Gastrocnemius medialis (tissue), 4 donors: ENCODE measurements around the gene INPP4A. TPM values are rescaled to one million over a fixed set of nuclear protein-coding genes. Genes with fewer than 3 reads are reported as not detected.
A peak's percentile ranks its signal among the peaks of the same experiment; 100 is the strongest.

ENCODE experiments used
- ATAC-seq, 2 donors: fragments of 150-250 bp; one replicate each; pipeline ENCODE4 v1.9.1; 2016
- DNase-seq, 2 donors: peaks; one replicate each; pipeline ENCODE4 v3.0.0-alpha.2; 2019
- H3K27ac ChIP-seq, 4 donors: fragments of 200-600 bp; sonication (generic); 1 replicate in 1 of 4; 2 replicates in 3 of 4; pipeline ENCODE4 v1.5.1; 2016 to 2018; ENCODE audit warnings: mild to moderate bottlenecking in 2 of 4, moderate library complexity in 1 of 4
- H3K27me3 ChIP-seq, 3 donors: fragments of 200-600 bp; sonication (generic) in 2 of 3; 1 replicate in 1 of 3; 2 replicates in 2 of 3; pipeline versions ENCODE4 v1.5.1 to v1.6.0; 2016 to 2019; ENCODE audit warnings: mild to moderate bottlenecking in 1 of 3, moderate library complexity in 1 of 3
- H3K36me3 ChIP-seq, 2 donors: fragments of 200-600 bp; sonication (generic) in 1 of 2; one replicate each; pipeline ENCODE4 v1.5.1; 2017 to 2018
- H3K4me1 ChIP-seq, 2 donors: fragments of 200-600 bp; sonication (generic) in 1 of 2; one replicate each; pipeline ENCODE4 v1.5.1; 2016 to 2017; ENCODE audit warnings: mild to moderate bottlenecking in 2 of 2
- H3K4me3 ChIP-seq, 4 donors: fragments of 200-600 bp; sonication (generic) in 3 of 4; 1 replicate in 1 of 4; 2 replicates in 3 of 4; pipeline ENCODE4 v1.5.1; 2016 to 2019; ENCODE audit warnings: mild to moderate bottlenecking in 2 of 4
- H3K9me3 ChIP-seq, 3 donors: fragments of 200-600 bp; sonication (generic) in 2 of 3; 1 replicate in 1 of 3; 2 replicates in 2 of 3; pipeline ENCODE4 v1.5.1; 2016 to 2019
- CTCF ChIP-seq, 5 experiments: fragments of 450-650 bp in 3 of 5; fragments of 200-600 bp in 2 of 5; sonication (generic) in 2 of 5; IDR thresholded peaks in 4 of 5; conservative IDR thresholded peaks in 1 of 5; 1 replicate in 4 of 5; 2 replicates in 1 of 5; pipeline ENCODE4 v1.5.1; 2016 to 2019; ENCODE audit warnings: antibody characterized with exemption in 5 of 5, mild to moderate bottlenecking in 3 of 5, moderate library complexity in 3 of 5
- POLR2A ChIP-seq, 2 donors: fragments of 450-650 bp; IDR thresholded peaks; one replicate each; pipeline ENCODE4 v1.6.1; 2017; ENCODE audit warnings: antibody characterized with exemption in 2 of 2, mild to moderate bottlenecking in 2 of 2, moderate library complexity in 2 of 2
- in situ Hi-C, 4 donors: fragments of 200-750 bp; cut with MboI; loops; one replicate each; pipeline versions ENCODE4 v1.15.0 to v1.8.0; 2017; ENCODE audit warnings: low sequenced_read_pairs in 4 of 4
- intact Hi-C: fragments of 100-400 bp; cut with DNase I; formaldehyde crosslinking; loops from one replicate; pipeline ENCODE4 v1.15.1; 2023; ENCODE audit warnings: low total_unique reads
- total RNA-seq, 4 donors: library from RNA; depleted of rRNA; stranded (reverse); fragments of >200 nt; gene quantifications; one replicate each; pipeline versions ENCODE4 v1.1.0 to v1.2.3, GENCODE V29; 2016

INPP4A gene
- total RNA-seq, 4 donors from 2014 or later: 9.8 to 19.6 (median 16.0) TPM

GRCh38 chr2:98510322-98510662 is 65.6 kb downstream of the INPP4A start:
- no peak for TF ChIP-seq CTCF (IDR thresholded peaks at IDR 0.05 in 4 of 5, conservative IDR thresholded peaks at IDR 0.05 in 1 of 5)
- TF ChIP-seq POLR2A (IDR thresholded peaks at IDR 0.05): no peak
- no peaks in the 10 kb centered on the region for H3K36me3 ChIP-seq
- DNase-seq: no peak
- ATAC-seq: no peak
- no peaks in the 10 kb centered on the region for H3K9me3 ChIP-seq
- in situ Hi-C loops (no loop called here), intact Hi-C loops (no loop called here)
- H3K27ac ChIP-seq: peak overlapping the region in 1 of 4 donors; percentile 36
- H3K4me1 ChIP-seq: peaks cover 15 to 16% of the 10 kb centered on the region in 2 donors
- no peak overlapping the region for H3K4me3 ChIP-seq
- H3K27me3 ChIP-seq: no peaks in the 10 kb centered on the region

DNA sequence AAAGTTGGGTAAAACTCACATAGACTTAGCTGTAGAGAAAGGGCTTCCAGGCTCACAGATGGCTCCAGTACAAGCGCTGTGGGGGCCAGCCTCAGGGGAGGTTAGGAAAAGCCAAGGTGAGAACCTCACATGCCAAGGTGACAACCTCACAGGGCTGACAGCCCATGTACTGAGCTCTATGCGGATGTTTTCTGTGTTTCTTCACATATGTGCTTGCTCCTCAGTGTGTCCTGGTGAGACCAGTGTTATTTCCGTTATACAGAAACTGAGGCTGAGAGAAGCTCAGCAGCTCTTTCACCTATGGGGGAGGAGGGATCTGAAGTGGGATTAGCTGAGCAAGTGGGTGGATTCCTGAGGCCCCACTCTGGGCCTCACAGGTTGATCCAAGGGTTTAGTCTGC is 67.3 kb downstream of the INPP4A start:
- no peak for ATAC-seq
- no peaks in the 10 kb centered on the region for H3K9me3 ChIP-seq
- H3K36me3 ChIP-seq: no peaks in the 10 kb centered on the region
- H3K27me3 ChIP-seq: no peaks in the 10 kb centered on the region
- in situ Hi-C loops: no loop called here
- intact Hi-C loops: no loop called here
- no peak for TF ChIP-seq POLR2A (IDR thresholded peaks at IDR 0.05)
- TF ChIP-seq CTCF (IDR thresholded peaks at IDR 0.05 in 4 of 5, conservative IDR thresholded peaks at IDR 0.05 in 1 of 5): no peak
- DNase-seq: no peak
- H3K27ac ChIP-seq: no peak overlapping the region
- H3K4me1 ChIP-seq: peaks cover 7 to 9% of the 10 kb centered on the region in 2 donors
- no peak overlapping the region for H3K4me3 ChIP-seq

DNA sequence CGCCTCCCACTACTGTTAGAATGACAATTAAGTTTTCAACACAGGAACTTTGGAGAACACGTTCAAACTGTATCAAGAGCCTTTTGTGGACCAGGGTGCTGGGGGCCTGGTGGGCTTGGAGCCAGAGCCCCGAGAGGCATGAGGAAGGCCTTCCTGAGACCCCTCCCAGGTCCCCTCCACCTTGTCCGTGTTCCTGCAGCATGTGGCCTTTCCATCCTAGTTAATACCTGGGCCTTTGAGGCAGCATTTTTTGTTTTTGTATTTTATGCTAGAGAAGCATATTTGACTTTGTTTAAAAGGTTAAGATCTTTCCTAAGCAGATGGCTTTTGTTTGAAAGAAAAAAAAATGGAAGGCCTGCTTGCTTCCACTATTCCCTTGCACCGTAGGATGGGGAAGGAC is 68.0 kb downstream of the INPP4A start:
- Histone ChIP-seq H3K4me3 (no peak overlapping the region), H3K9me3 (no peaks in the 10 kb centered on the region), H3K4me1 (peaks cover 7 to 9% of the 10 kb centered on the region in 2 donors), H3K27ac (no peak overlapping the region), H3K27me3 (no peaks in the 10 kb centered on the region), H3K36me3 (no peaks in the 10 kb centered on the region)
- intact Hi-C loops (no loop called here), in situ Hi-C loops (no loop called here)
- TF ChIP-seq POLR2A (IDR thresholded peaks at IDR 0.05): no peak
- TF ChIP-seq CTCF (IDR thresholded peaks at IDR 0.05 in 4 of 5, conservative IDR thresholded peaks at IDR 0.05 in 1 of 5): no peak
- DNase-seq (no peak), ATAC-seq (no peak)

DNA sequence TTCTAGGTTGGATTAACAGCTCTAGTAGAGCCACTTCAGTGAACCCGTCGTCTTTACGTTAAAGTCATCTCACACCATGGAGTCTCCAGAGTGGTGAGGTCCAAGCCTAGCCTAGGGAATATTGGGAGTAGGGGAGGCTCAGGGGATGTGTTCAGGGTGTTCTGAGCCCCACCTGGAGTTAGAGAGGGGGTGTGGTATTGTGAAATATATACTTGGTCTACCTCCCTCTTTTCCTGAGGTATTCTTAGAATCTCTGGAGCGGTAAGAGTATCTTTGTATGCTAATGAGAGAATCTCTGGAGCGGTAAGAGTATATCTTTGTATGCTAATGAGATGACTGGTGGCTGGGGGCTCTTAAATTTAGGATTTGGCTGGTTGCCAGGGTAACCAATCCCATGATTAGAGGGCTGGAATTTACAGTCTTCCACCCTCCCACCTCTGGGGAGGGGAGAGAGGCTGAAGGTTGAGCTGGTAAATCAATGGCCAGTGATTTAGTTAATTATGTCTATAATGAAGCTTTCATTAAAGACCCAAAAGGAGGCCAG is 69.5 kb downstream of the INPP4A start:
- peaks cover 7 to 9% of the 10 kb centered on the region in 2 donors for H3K4me1 ChIP-seq
- no peak overlapping the region for H3K4me3 ChIP-seq
- intact Hi-C loops: no loop called here
- ATAC-seq (no peak), DNase-seq (no peak)
- H3K27me3 ChIP-seq: no peaks in the 10 kb centered on the region
- in situ Hi-C loops: no loop called here
- no peaks in the 10 kb centered on the region for H3K9me3 ChIP-seq
- TF ChIP-seq CTCF (IDR thresholded peaks at IDR 0.05 in 4 of 5, conservative IDR thresholded peaks at IDR 0.05 in 1 of 5): no peak
- TF ChIP-seq POLR2A (IDR thresholded peaks at IDR 0.05): no peak
- no peaks in the 10 kb centered on the region for H3K36me3 ChIP-seq
- no peak overlapping the region for H3K27ac ChIP-seq

GRCh38 chr2:98514879-98515249 is 70.2 kb downstream of the INPP4A start:
- intact Hi-C loops (no loop called here), in situ Hi-C loops (no loop called here)
- TF ChIP-seq POLR2A (IDR thresholded peaks at IDR 0.05) (no peak), CTCF (IDR thresholded peaks at IDR 0.05 in 4 of 5, conservative IDR thresholded peaks at IDR 0.05 in 1 of 5) (no peak)
- Histone ChIP-seq H3K4me1 (peaks cover 7 to 9% of the 10 kb centered on the region in 2 donors), H3K27me3 (no peaks in the 10 kb centered on the region), H3K9me3 (no peaks in the 10 kb centered on the region), H3K36me3 (no peaks in the 10 kb centered on the region), H3K4me3 (no peak overlapping the region), H3K27ac (no peak overlapping the region)
- DNase-seq (no peak), ATAC-seq (no peak)
